Measurements from ENCODE around the gene AMFR. TPM values are rescaled to one million over a fixed set of nuclear protein-coding genes. Genes with fewer than 3 reads are reported as not detected.

The AMFR gene
- total and polyA plus RNA-seq, 4 donors: 43.3 to 309 (median 98.4) TPM

GRCh38 chr16:56332464-56333079, 92.8 kb downstream of the AMFR start:
- Histone ChIP-seq H3K27ac (ENCODE audit: low read depth in 1 of 2, low read length in 2 of 2) (no peak overlapping the region), H3K9ac (ENCODE audit: low read depth in 1 of 2, low read length in 2 of 2) (no peak overlapping the region), H3K9me3 (ENCODE audit: control insufficient read depth in 4 of 4, low read length in 3 of 4) (no peaks in the 10 kb centered on the region), H3K36me3 (ENCODE audit: control insufficient read depth in 4 of 4, insufficient read depth in 3 of 4, low read depth in 1 of 4, low read length in 3 of 4) (peaks cover 2 to 21% (median 8%) of the 10 kb centered on the region in 4 donors), H3K4me1 (ENCODE audit: control insufficient read depth in 4 of 4, insufficient read depth in 4 of 4, low read length in 3 of 4) (peaks cover 2 to 23% (median 11%) of the 10 kb centered on the region in 4 donors), H3K27me3 (ENCODE audit: control insufficient read depth in 4 of 4, insufficient read depth in 4 of 4, low read length in 3 of 4) (no peaks in the 10 kb centered on the region), H3K4me3 (ENCODE audit: low read depth in 1 of 3, low read length in 3 of 3) (no peak overlapping the region)
- 72% methylated on average over 16 of the region's 16 CpGs for WGBS
- DNase-seq (ENCODE audit: low spot score): peak; percentile 66
- peak; percentile 9 to 56 for TF ChIP-seq RXRA (IDR thresholded peaks at IDR 0.05)
- TF ChIP-seq FOXA1 (IDR thresholded peaks at IDR 0.05): no peak
- TF ChIP-seq RAD21 (IDR thresholded peaks at IDR 0.05): peak; percentile 68 to 85
- TF ChIP-seq CTCF (IDR thresholded peaks at IDR 0.05; ENCODE audit: low read depth, low read length, missing input control): peak; percentile 46

GRCh38 chr16:56331915-56332314, 93.4 kb downstream of the AMFR start:
- no peak for DNase-seq (ENCODE audit: low spot score)
- H3K27me3 ChIP-seq (ENCODE audit: control insufficient read depth in 4 of 4, insufficient read depth in 4 of 4, low read length in 3 of 4): no peaks in the 10 kb centered on the region
- no peaks in the 10 kb centered on the region for H3K9me3 ChIP-seq (ENCODE audit: control insufficient read depth in 4 of 4, low read length in 3 of 4)
- 80% methylated on average over 8 of the region's 8 CpGs for WGBS
- no peak overlapping the region for H3K9ac ChIP-seq (ENCODE audit: low read depth in 1 of 2, low read length in 2 of 2)
- H3K27ac ChIP-seq (ENCODE audit: low read depth in 1 of 2, low read length in 2 of 2): no peak overlapping the region
- no peak overlapping the region for H3K4me3 ChIP-seq (ENCODE audit: low read depth in 1 of 3, low read length in 3 of 3)
- H3K36me3 ChIP-seq (ENCODE audit: control insufficient read depth in 4 of 4, insufficient read depth in 3 of 4, low read depth in 1 of 4, low read length in 3 of 4): peaks cover 2 to 15% (median 6%) of the 10 kb centered on the region in 4 donors
- H3K4me1 ChIP-seq (ENCODE audit: control insufficient read depth in 4 of 4, insufficient read depth in 4 of 4, low read length in 3 of 4): peaks cover 6 to 29% (median 17%) of the 10 kb centered on the region in 4 donors
- TF ChIP-seq HNF4A (conservative IDR thresholded peaks at IDR 0.05) (no peak), NR2F2 (IDR thresholded peaks at IDR 0.05) (no peak), TAF1 (conservative IDR thresholded peaks at IDR 0.05) (no peak), EGR1 (IDR thresholded peaks at IDR 0.05; ENCODE audit: low read depth in 2 of 2) (no peak), FOXA2 (IDR thresholded peaks at IDR 0.05) (no peak), ATF3 (IDR thresholded peaks at IDR 0.05) (no peak), RAD21 (IDR thresholded peaks at IDR 0.05) (no peak), YY1 (IDR thresholded peaks at IDR 0.05) (no peak), RXRA (IDR thresholded peaks at IDR 0.05) (no peak), JUND (IDR thresholded peaks at IDR 0.05) (no peak), GABPA (IDR thresholded peaks at IDR 0.05 in 1 of 2, conservative IDR thresholded peaks at IDR 0.05 in 1 of 2) (no peak)
- TF ChIP-seq, protein P1, sequence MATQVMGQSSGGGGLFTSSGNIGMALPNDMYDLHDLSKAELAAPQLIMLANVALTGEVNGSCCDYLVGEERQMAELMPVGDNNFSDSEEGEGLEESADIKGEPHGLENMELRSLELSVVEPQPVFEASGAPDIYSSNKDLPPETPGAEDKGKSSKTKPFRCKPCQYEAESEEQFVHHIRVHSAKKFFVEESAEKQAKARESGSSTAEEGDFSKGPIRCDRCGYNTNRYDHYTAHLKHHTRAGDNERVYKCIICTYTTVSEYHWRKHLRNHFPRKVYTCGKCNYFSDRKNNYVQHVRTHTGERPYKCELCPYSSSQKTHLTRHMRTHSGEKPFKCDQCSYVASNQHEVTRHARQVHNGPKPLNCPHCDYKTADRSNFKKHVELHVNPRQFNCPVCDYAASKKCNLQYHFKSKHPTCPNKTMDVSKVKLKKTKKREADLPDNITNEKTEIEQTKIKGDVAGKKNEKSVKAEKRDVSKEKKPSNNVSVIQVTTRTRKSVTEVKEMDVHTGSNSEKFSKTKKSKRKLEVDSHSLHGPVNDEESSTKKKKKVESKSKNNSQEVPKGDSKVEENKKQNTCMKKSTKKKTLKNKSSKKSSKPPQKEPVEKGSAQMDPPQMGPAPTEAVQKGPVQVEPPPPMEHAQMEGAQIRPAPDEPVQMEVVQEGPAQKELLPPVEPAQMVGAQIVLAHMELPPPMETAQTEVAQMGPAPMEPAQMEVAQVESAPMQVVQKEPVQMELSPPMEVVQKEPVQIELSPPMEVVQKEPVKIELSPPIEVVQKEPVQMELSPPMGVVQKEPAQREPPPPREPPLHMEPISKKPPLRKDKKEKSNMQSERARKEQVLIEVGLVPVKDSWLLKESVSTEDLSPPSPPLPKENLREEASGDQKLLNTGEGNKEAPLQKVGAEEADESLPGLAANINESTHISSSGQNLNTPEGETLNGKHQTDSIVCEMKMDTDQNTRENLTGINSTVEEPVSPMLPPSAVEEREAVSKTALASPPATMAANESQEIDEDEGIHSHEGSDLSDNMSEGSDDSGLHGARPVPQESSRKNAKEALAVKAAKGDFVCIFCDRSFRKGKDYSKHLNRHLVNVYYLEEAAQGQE (IDR thresholded peaks at IDR 0.05): no peak
- TF ChIP-seq, protein P2, sequence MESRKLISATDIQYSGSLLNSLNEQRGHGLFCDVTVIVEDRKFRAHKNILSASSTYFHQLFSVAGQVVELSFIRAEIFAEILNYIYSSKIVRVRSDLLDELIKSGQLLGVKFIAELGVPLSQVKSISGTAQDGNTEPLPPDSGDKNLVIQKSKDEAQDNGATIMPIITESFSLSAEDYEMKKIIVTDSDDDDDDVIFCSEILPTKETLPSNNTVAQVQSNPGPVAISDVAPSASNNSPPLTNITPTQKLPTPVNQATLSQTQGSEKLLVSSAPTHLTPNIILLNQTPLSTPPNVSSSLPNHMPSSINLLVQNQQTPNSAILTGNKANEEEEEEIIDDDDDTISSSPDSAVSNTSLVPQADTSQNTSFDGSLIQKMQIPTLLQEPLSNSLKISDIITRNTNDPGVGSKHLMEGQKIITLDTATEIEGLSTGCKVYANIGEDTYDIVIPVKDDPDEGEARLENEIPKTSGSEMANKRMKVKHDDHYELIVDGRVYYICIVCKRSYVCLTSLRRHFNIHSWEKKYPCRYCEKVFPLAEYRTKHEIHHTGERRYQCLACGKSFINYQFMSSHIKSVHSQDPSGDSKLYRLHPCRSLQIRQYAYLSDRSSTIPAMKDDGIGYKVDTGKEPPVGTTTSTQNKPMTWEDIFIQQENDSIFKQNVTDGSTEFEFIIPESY (IDR thresholded peaks at IDR 0.05): no peak
- TF ChIP-seq, protein P3, sequence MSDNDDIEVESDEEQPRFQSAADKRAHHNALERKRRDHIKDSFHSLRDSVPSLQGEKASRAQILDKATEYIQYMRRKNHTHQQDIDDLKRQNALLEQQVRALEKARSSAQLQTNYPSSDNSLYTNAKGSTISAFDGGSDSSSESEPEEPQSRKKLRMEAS (IDR thresholded peaks at IDR 0.05): no peak

Data from liver (tissue), 9 donors.